IMR-90 (cell line): ENCODE data around the gene CNKSR3. TPM values are rescaled to one million over a fixed set of nuclear protein-coding genes. Genes with fewer than 3 reads are reported as not detected.
A peak's percentile ranks its signal among the peaks of the same experiment; 100 is the strongest.

Experiments used
- ATAC-seq: fragments of 200-7000 bp; cut with Tn5 transposase; 2 replicates; pipeline ENCODE4 v1.9.1; 2020; ENCODE audit warnings: low read depth, mild to moderate bottlenecking, moderate library complexity
- BruUV-seq: library from RNA; stranded (reverse); fragments of 400-500 nt; replicated peaks from 2 replicates; lab custom pipeline; 2021; lab: Mats Ljungman, UMichigan
- CTCF ChIA-PET: fragments of 300-600 bp; formaldehyde crosslinking; extraction: SDS; loops from one replicate; lab custom pipeline; 2021; ENCODE audit warnings: antibody characterized with exemption; lab: Yijun Ruan, JAX
- POLR2A ChIA-PET: fragments of 300-600 bp; sonication (Branson Sonifier 250); formaldehyde crosslinking; loops from one replicate; lab custom pipeline; 2022; ENCODE audit warnings: antibody characterized with exemption; ENCODE audit not compliant: unreplicated experiment; lab: Charles Lee
- DNase-seq: peaks from one replicate; pipeline ENCODE4 v3.0.0; 2013
- H2AFZ ChIP-seq: replicated peaks from 2 replicates; pipeline ENCODE3; 2013; ENCODE audit warnings: low read length, mild to moderate bottlenecking; ENCODE audit not compliant: poor library complexity
- H2AK5ac ChIP-seq: 2 replicates; pipeline ENCODE4 v1.6.1; 2013; ENCODE audit warnings: low read depth, low read length, inconsistent platforms
- H2AK9ac ChIP-seq: replicated peaks from 2 replicates; pipeline ENCODE3; 2013; ENCODE audit warnings: mild to moderate bottlenecking, low read depth, low read length, moderate library complexity; ENCODE audit not compliant: poor library complexity
- H2BK120ac ChIP-seq: 2 replicates; pipeline ENCODE4 v1.6.1; 2013; ENCODE audit warnings: low read depth, low read length, inconsistent platforms
- H2BK15ac ChIP-seq: 3 replicates; pipeline ENCODE4 v1.6.1; 2013; ENCODE audit warnings: low read depth, low read length, inconsistent platforms
- H2BK20ac ChIP-seq: 2 replicates; pipeline ENCODE4 v1.6.1; 2013; ENCODE audit warnings: low read depth, mild to moderate bottlenecking, inconsistent platforms, low read length, moderate library complexity
- H2BK5ac ChIP-seq: 2 replicates; pipeline ENCODE4 v1.6.1; 2013; ENCODE audit warnings: mild to moderate bottlenecking, low read depth, low read length, inconsistent platforms; ENCODE audit not compliant: poor library complexity, severe bottlenecking
- H3K14ac ChIP-seq: replicated peaks from 2 replicates; pipeline ENCODE4 v1.6.1; 2013; ENCODE audit warnings: low read depth, low read length, inconsistent platforms
- H3K18ac ChIP-seq: 2 replicates; pipeline ENCODE4 v1.6.1; 2013; ENCODE audit warnings: low read depth, low read length, control low read depth
- H3K23ac ChIP-seq: 2 replicates; pipeline ENCODE4 v1.6.1; 2013; ENCODE audit warnings: low read depth, low read length, inconsistent platforms
- H3K27ac ChIP-seq: 2 replicates; pipeline ENCODE4 v1.5.1; 2013; ENCODE audit warnings: mild to moderate bottlenecking, control low read depth, low read length; ENCODE audit not compliant: insufficient read depth
- H3K27me3 ChIP-seq: 2 replicates; pipeline ENCODE4 v1.6.1; 2013; ENCODE audit warnings: low read length; ENCODE audit not compliant: control insufficient read depth, insufficient read depth
- H3K36me3 ChIP-seq: 2 replicates; pipeline ENCODE4 v1.6.1; 2013; ENCODE audit warnings: low read length, mixed read lengths; ENCODE audit not compliant: control insufficient read depth, insufficient read depth
- H3K4ac ChIP-seq: 2 replicates; pipeline ENCODE4 v1.6.1; 2013; ENCODE audit warnings: low read depth, low read length, inconsistent platforms
- H3K4me1 ChIP-seq: 2 replicates; pipeline ENCODE4 v1.6.1; 2013; ENCODE audit warnings: low read length, mixed read lengths; ENCODE audit not compliant: control insufficient read depth, insufficient read depth
- H3K4me2 ChIP-seq: 2 replicates; pipeline ENCODE4 v1.6.1; 2013; ENCODE audit warnings: low read depth, mild to moderate bottlenecking, control low read depth, low read length, moderate library complexity
- H3K4me3 ChIP-seq: 2 replicates; pipeline ENCODE4 v1.5.1; 2013; ENCODE audit warnings: low read depth, mild to moderate bottlenecking, control low read depth, low read length, moderate library complexity; ENCODE audit not compliant: insufficient read depth
- H3K56ac ChIP-seq: 2 replicates; pipeline ENCODE4 v1.6.1; 2013; ENCODE audit warnings: low read length, inconsistent platforms; ENCODE audit not compliant: insufficient read depth; ENCODE audit errors: extremely low read depth
- H3K79me1 ChIP-seq, 2 experiments: 2 replicates each; pipeline ENCODE4 v1.6.1; 2013; ENCODE audit warnings: low read length in 2 of 2, inconsistent platforms in 1 of 2, low read depth in 1 of 2
- H3K9ac ChIP-seq: 2 replicates; pipeline ENCODE4 v1.6.1; 2013; ENCODE audit warnings: low read depth, low read length, control low read depth
- H3K9me1 ChIP-seq: 2 replicates; pipeline ENCODE4 v1.6.1; 2013; ENCODE audit warnings: low read length, inconsistent platforms; ENCODE audit not compliant: insufficient read depth
- H3K9me3 ChIP-seq: 2 replicates; pipeline ENCODE4 v1.6.1; 2013; ENCODE audit warnings: low read length; ENCODE audit not compliant: control insufficient read depth, insufficient read depth
- H4K20me1 ChIP-seq: 2 replicates; pipeline ENCODE4 v1.6.1; 2013; ENCODE audit warnings: low read length, inconsistent platforms; ENCODE audit not compliant: insufficient read depth
- H4K5ac ChIP-seq: 2 replicates; pipeline ENCODE4 v1.6.1; 2013; ENCODE audit warnings: mild to moderate bottlenecking, low read depth, low read length, control low read depth
- H4K8ac ChIP-seq, 2 experiments: 2 replicates each; pipeline ENCODE4 v1.6.1; 2013; ENCODE audit warnings: low read depth in 2 of 2, low read length in 2 of 2, control low read depth in 1 of 2, inconsistent platforms in 1 of 2
- H4K91ac ChIP-seq: 2 replicates; pipeline ENCODE4 v1.6.1; 2013; ENCODE audit warnings: low read depth, low read length, inconsistent platforms; ENCODE audit not compliant: insufficient read depth
- BHLHE40 ChIP-seq: fragments of 150-350 bp; IDR thresholded peaks from 2 replicates; pipeline ENCODE4 v1.6.1; 2016; ENCODE audit warnings: mild to moderate bottlenecking, low read depth, low read length
- CEBPB ChIP-seq: IDR thresholded peaks from 2 replicates; pipeline ENCODE4 v1.6.1; 2012; ENCODE audit warnings: low read depth, low read length, improper control_type of control experiment
- CHD1 ChIP-seq: IDR thresholded peaks from 2 replicates; pipeline ENCODE4 v1.6.1; 2012; ENCODE audit warnings: low read depth, low read length, improper control_type of control experiment
- CTCF ChIP-seq: conservative IDR thresholded peaks from 2 replicates; pipeline ENCODE4 v1.5.1; 2012; ENCODE audit warnings: mild to moderate bottlenecking, low read depth, low read length, improper control_type of control experiment
- ELK1 ChIP-seq: fragments of 150-350 bp; IDR thresholded peaks from 2 replicates; pipeline ENCODE4 v1.6.1; 2016; ENCODE audit warnings: low read depth, mild to moderate bottlenecking, low read length, moderate library complexity, borderline replicate concordance
- FOS ChIP-seq: fragments of 150-350 bp; IDR thresholded peaks from 2 replicates; pipeline ENCODE4 v1.6.1; 2016; ENCODE audit warnings: low read depth, low read length
- MAFK ChIP-seq: IDR thresholded peaks from 2 replicates; pipeline ENCODE4 v1.6.1; 2012; ENCODE audit warnings: low read depth, low read length, improper control_type of control experiment
- MAZ ChIP-seq: IDR thresholded peaks from 2 replicates; pipeline ENCODE4 v1.6.1; 2012; ENCODE audit warnings: low read depth, mild to moderate bottlenecking, low read length, improper control_type of control experiment, moderate library complexity, borderline replicate concordance
- MXI1 ChIP-seq: IDR thresholded peaks from 2 replicates; pipeline ENCODE4 v1.6.1; 2012; ENCODE audit warnings: low read depth, mild to moderate bottlenecking, low read length, moderate library complexity, borderline replicate concordance
- NFE2L2 ChIP-seq: fragments of 150-350 bp; IDR thresholded peaks from 2 replicates; pipeline ENCODE4 v1.6.1; 2016; ENCODE audit warnings: low read depth, mild to moderate bottlenecking, low read length
- POLR2A ChIP-seq: IDR thresholded peaks from 2 replicates; pipeline ENCODE4 v1.6.1; 2012; ENCODE audit warnings: mild to moderate bottlenecking, low read depth, low read length
- RAD21 ChIP-seq: IDR thresholded peaks from 2 replicates; pipeline ENCODE4 v1.6.1; 2012; ENCODE audit warnings: low read length, improper control_type of control experiment
- RCOR1 ChIP-seq: IDR thresholded peaks from 2 replicates; pipeline ENCODE4 v1.6.1; 2012; ENCODE audit warnings: mild to moderate bottlenecking, low read length, improper control_type of control experiment; ENCODE audit not compliant: insufficient replicate concordance
- RFX5 ChIP-seq: IDR thresholded peaks from 2 replicates; pipeline ENCODE4 v1.8.0; 2012; ENCODE audit warnings: low read depth, mild to moderate bottlenecking, low read length, moderate library complexity
- SMC3 ChIP-seq: fragments of 150-350 bp; IDR thresholded peaks from 2 replicates; pipeline ENCODE4 v1.6.1; 2016; ENCODE audit warnings: low read depth, mild to moderate bottlenecking, antibody characterized with exemption, low read length, moderate library complexity
- WGBS, 2 experiments: methylation state at CpG; one replicate each; pipeline versions ENCODE4 v1.1.5 to v1.1.7; 2013; ENCODE audit warnings: missing lambda C conversion rate in 2 of 2; ENCODE audit not compliant: insufficient read length in 1 of 2; ENCODE audit errors: extremely low coverage in 2 of 2; 5-methylcytosine and 5-hydroxymethylcytosine counted together
- dilution Hi-C: fragments of 300-500 bp; cut with HindIII; formaldehyde crosslinking; loops from one replicate; pipeline ENCODE4 v1.14.3; 2018; ENCODE audit warnings: low sequenced_read_pairs; ENCODE audit not compliant: unreplicated experiment
- in situ Hi-C: fragments of 300-500 bp; cut with MboI; formaldehyde crosslinking; loops from 3 replicates; pipeline ENCODE4 v1.14.3; 2019; ENCODE audit warnings: low sequenced_read_pairs, inconsistent platforms, mixed read lengths
- intact Hi-C: fragments of 100-400 bp; cut with micrococcal nuclease; formaldehyde crosslinking; loops from 2 replicates; pipeline ENCODE4 v1.10.0; 2022
- polyA plus RNA-seq, 3 experiments: library from polyadenylated mRNA; depleted of rRNA; stranded (reverse); fragments of >200 nt; gene quantifications; 2 replicates each; pipeline ENCODE4 v1.2.3, GENCODE V29; 2012; ENCODE audit warnings: low replicate concordance in 1 of 3
- total RNA-seq: library from RNA; depleted of rRNA; stranded (reverse); fragments of >200 nt; gene quantifications from 2 replicates; pipeline ENCODE4 v1.2.3, GENCODE V29; 2012
- TF ChIP-seq, protein P1 (sequence below): fragments of 150-350 bp; IDR thresholded peaks from 2 replicates; pipeline ENCODE4 v1.6.1; 2017; ENCODE audit warnings: mild to moderate bottlenecking, antibody characterized with exemption, low read length, low read depth

The CNKSR3 gene
- total and polyA plus RNA-seq, 2 of the 4 experiments (the other 2 are of a cell fraction) = 6.7 to 15.8 TPM

- no peak overlapping the region for H3K9ac ChIP-seq
- no peaks in the 10 kb centered on the region for H3K9me3 ChIP-seq
- peaks cover 11% of the 10 kb centered on the region; the same call in 1 of the 2 replicates for H3K9me1 ChIP-seq
- H3K27ac ChIP-seq = no peak overlapping the region
- peaks cover 2% of the 10 kb centered on the region; the same call in 1 of the 2 replicates for H3K4me1 ChIP-seq
- ATAC-seq (no peak), DNase-seq (no peak)
- H2AFZ ChIP-seq = no peak overlapping the region
- H2AK9ac ChIP-seq = no peak overlapping the region
- no peak overlapping the region for H4K8ac ChIP-seq
- H3K23ac ChIP-seq = no peak overlapping the region
- H2BK5ac ChIP-seq = no peak overlapping the region
- H3K4ac ChIP-seq = peak overlapping the region; percentile 7; the same call in 1 of the 2 replicates
- H3K14ac ChIP-seq = no peak overlapping the region
- H2BK120ac ChIP-seq = no peak overlapping the region
- H2AK5ac ChIP-seq = no peak overlapping the region
- no peak overlapping the region for H3K18ac ChIP-seq
- H3K4me3 ChIP-seq = no peak overlapping the region
- H3K4me2 ChIP-seq = no peak overlapping the region
- H3K27me3 ChIP-seq = no peaks in the 10 kb centered on the region
- intact Hi-C loops = no loop called here
- in situ Hi-C loops = no loop called here
- no peaks in the 10 kb centered on the region; the same call in 1 of the 2 replicates for H3K36me3 ChIP-seq
- TF ChIP-seq ELK1 = no peak
- TF ChIP-seq CEBPB = no peak
- TF ChIP-seq NFE2L2 = no peak
- no peak for TF ChIP-seq RAD21
- no peak for TF ChIP-seq POLR2A
- no peak for TF ChIP-seq BHLHE40
- TF ChIP-seq SMC3 = no peak
- no peak for TF ChIP-seq RFX5
- TF ChIP-seq CHD1 = no peak
- TF ChIP-seq MAFK = no peak
- TF ChIP-seq FOS = no peak
- no peak for TF ChIP-seq MAZ
- no peak for TF ChIP-seq MXI1
- TF ChIP-seq, protein P1, sequence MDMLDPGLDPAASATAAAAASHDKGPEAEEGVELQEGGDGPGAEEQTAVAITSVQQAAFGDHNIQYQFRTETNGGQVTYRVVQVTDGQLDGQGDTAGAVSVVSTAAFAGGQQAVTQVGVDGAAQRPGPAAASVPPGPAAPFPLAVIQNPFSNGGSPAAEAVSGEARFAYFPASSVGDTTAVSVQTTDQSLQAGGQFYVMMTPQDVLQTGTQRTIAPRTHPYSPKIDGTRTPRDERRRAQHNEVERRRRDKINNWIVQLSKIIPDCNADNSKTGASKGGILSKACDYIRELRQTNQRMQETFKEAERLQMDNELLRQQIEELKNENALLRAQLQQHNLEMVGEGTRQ = no peak
- no peak for TF ChIP-seq CTCF
- no peak for TF ChIP-seq RCOR1
- no peak overlapping the region for H4K91ac ChIP-seq
- no TSS peak for BruUV-seq
- no peaks in the 10 kb centered on the region for H4K20me1 ChIP-seq
- ChIA-PET POLR2A (no interaction called here), CTCF (no interaction called here)
- no peak overlapping the region for H4K5ac ChIP-seq
- no peak overlapping the region for H2BK15ac ChIP-seq
- H3K56ac ChIP-seq = no peak overlapping the region
- 0 out of 4 replicates have a peak, but pooled peaks cover 0 to 6% of the 10 kb centered on the region in 2 experiments for H3K79me1 ChIP-seq
- dilution Hi-C loops = no loop called here
- no CpG with 5 or more reads among the region's 3 CpGs for WGBS, 2 experiments
- H2BK20ac ChIP-seq = no peak overlapping the region
These were observed 115.9 kb downstream of the CNKSR3 start for GRCh38 chr6:154394571-154394970.
